GM18861 (cell line): Measurements from ENCODE around the gene EMC10.
"Not testable (repeated sequence)": the region's sequence is repeated elsewhere in the genome, so short reads cannot be mapped to it uniquely, and the experiment has no call there.

ENCODE experiments used
- ATAC-seq: cut with Tn5 transposase; IDR thresholded peaks from one replicate; pipeline ENCODE4 v1.9.1; 2021; ENCODE audit not compliant: unreplicated experiment

Gene EMC10

GRCh38 chr19:50450369-50451222 lies 25.7 kb upstream of the EMC10 start:
- ATAC-seq: no peak

- no peak for ATAC-seq
These were observed 25.1 kb upstream of the EMC10 start for GRCh38 chr19:50451223-50451534.

- ATAC-seq: no peak
These were observed 23.1 kb upstream of the EMC10 start for GRCh38 chr19:50453243-50453642.

- ATAC-seq: no peak
These were observed 20.3 kb upstream of the EMC10 start for GRCh38 chr19:50455992-50456391.

GRCh38 chr19:50457300-50457699 lies 19.0 kb upstream of the EMC10 start:
- ATAC-seq: no peak

GRCh38 chr19:50458396-50459066 lies 17.8 kb upstream of the EMC10 start:
- no peak for ATAC-seq

GRCh38 chr19:50459067-50459456 lies 17.2 kb upstream of the EMC10 start:
- no peak for ATAC-seq

- ATAC-seq: no peak
These were observed 16.7 kb upstream of the EMC10 start for GRCh38 chr19:50459638-50460037.

- peak; percentile 70 for ATAC-seq
These were observed 16.0 kb upstream of the EMC10 start for GRCh38 chr19:50460161-50460765.

- no peak for ATAC-seq
These were observed 15.0 kb upstream of the EMC10 start for GRCh38 chr19:50461066-50461875.

GRCh38 chr19:50462970-50463369 lies 13.3 kb upstream of the EMC10 start:
- no peak for ATAC-seq

- no peak for ATAC-seq
These were observed 12.0 kb upstream of the EMC10 start for GRCh38 chr19:50464348-50464747.

GRCh38 chr19:50465000-50465399 lies 11.3 kb upstream of the EMC10 start:
- ATAC-seq: no peak

GRCh38 chr19:50465986-50466705 lies 10.2 kb upstream of the EMC10 start:
- no peak for ATAC-seq

GRCh38 chr19:50466706-50467039 lies 9.6 kb upstream of the EMC10 start:
- ATAC-seq: no peak

- ATAC-seq: no peak
These were observed 8.7 kb upstream of the EMC10 start for GRCh38 chr19:50467566-50467965.

GRCh38 chr19:50468818-50469217 lies 7.5 kb upstream of the EMC10 start:
- no peak for ATAC-seq

GRCh38 chr19:50473336-50473735 lies 3.0 kb upstream of the EMC10 start:
- ATAC-seq: not testable (repeated sequence)

- no peak for ATAC-seq
These were observed 1.2 kb upstream of the EMC10 start for GRCh38 chr19:50475101-50475568.

- peak; percentile 11 for ATAC-seq
These were observed 527 bp upstream of the EMC10 start for GRCh38 chr19:50475736-50476223.

- no peak for ATAC-seq
These were observed 566 bp downstream of the EMC10 start for GRCh38 chr19:50476907-50477238.
